Measurements from ENCODE around the gene TUBB4A. TPM values are rescaled to one million over a fixed set of nuclear protein-coding genes. Genes with fewer than 3 reads are reported as not detected.
A peak's percentile ranks its signal among the peaks of the same experiment; 100 is the strongest.

Gene TUBB4A
- polyA plus RNA-seq, 1 donor from 2014 or later = 14.6 TPM

GRCh38 chr19:6457958-6458694, 44.0 kb downstream of the TUBB4A start:
- H3K27me3 Mint-ChIP-seq = no peaks in the 10 kb centered on the region
- H3K36me3 Mint-ChIP-seq = peaks cover 16% of the 10 kb centered on the region
- H3K4me3 Mint-ChIP-seq = peak overlapping the region; percentile 85 to 97 (median 94)
- H3K9me3 Mint-ChIP-seq = peaks cover 0 to 3% (median 2%) of the 10 kb centered on the region in 3 donors
- H3K4me1 Mint-ChIP-seq = peaks cover 17 to 25% (median 19%) of the 10 kb centered on the region in 3 donors
- H3K27ac Mint-ChIP-seq = peak overlapping the region; percentile 93 to 94 (median 94)

GRCh38 chr19:6455924-6456323, 46.2 kb downstream of the TUBB4A start:
- H3K27me3 Mint-ChIP-seq = no peaks in the 10 kb centered on the region
- H3K27ac Mint-ChIP-seq = peak overlapping the region in 1 of 3 donors; percentile 39
- no peak overlapping the region for H3K4me3 Mint-ChIP-seq
- H3K9me3 Mint-ChIP-seq = peaks cover 0 to 3% (median 2%) of the 10 kb centered on the region in 3 donors
- peaks cover 18% of the 10 kb centered on the region for H3K36me3 Mint-ChIP-seq
- peaks cover 17 to 19% (median 19%) of the 10 kb centered on the region in 3 donors for H3K4me1 Mint-ChIP-seq

GRCh38 chr19:6453951-6454565, 48.1 kb downstream of the TUBB4A start:
- Mint-ChIP-seq H3K4me1 (peaks cover 6 to 14% (median 14%) of the 10 kb centered on the region in 3 donors), H3K36me3 (peaks cover 21% of the 10 kb centered on the region), H3K4me3 (peak overlapping the region in 1 of 4 donors; percentile 5), H3K9me3 (peaks cover 0 to 3% (median 2%) of the 10 kb centered on the region in 3 donors), H3K27ac (no peak overlapping the region), H3K27me3 (no peaks in the 10 kb centered on the region)

GRCh38 chr19:6452899-6453298, 49.2 kb downstream of the TUBB4A start:
- Mint-ChIP-seq H3K4me1 (peaks cover 0 to 3% (median 3%) of the 10 kb centered on the region in 3 donors), H3K27me3 (no peaks in the 10 kb centered on the region), H3K27ac (peak overlapping the region in 1 of 3 donors; percentile 28), H3K4me3 (no peak overlapping the region), H3K36me3 (peaks cover 21% of the 10 kb centered on the region), H3K9me3 (peaks cover 0 to 3% (median 2%) of the 10 kb centered on the region in 3 donors)

GRCh38 chr19:6452223-6452614, 49.9 kb downstream of the TUBB4A start:
- peaks cover 21% of the 10 kb centered on the region for H3K36me3 Mint-ChIP-seq
- H3K27ac Mint-ChIP-seq = no peak overlapping the region
- H3K4me1 Mint-ChIP-seq = no peaks in the 10 kb centered on the region
- no peak overlapping the region for H3K4me3 Mint-ChIP-seq
- no peaks in the 10 kb centered on the region for H3K27me3 Mint-ChIP-seq
- peaks cover 0 to 3% (median 2%) of the 10 kb centered on the region in 3 donors for H3K9me3 Mint-ChIP-seq

- H3K4me3 Mint-ChIP-seq = no peak overlapping the region
Measured at GRCh38 chr19:6451583-6452222, 50.4 kb downstream of the TUBB4A start.

GRCh38 chr19:6450166-6450565, 51.9 kb downstream of the TUBB4A start:
- Mint-ChIP-seq H3K9me3 (peaks cover 1 to 12% (median 2%) of the 10 kb centered on the region in 3 donors), H3K27ac (no peak overlapping the region), H3K4me1 (no peaks in the 10 kb centered on the region), H3K36me3 (peaks cover 14% of the 10 kb centered on the region), H3K27me3 (no peaks in the 10 kb centered on the region), H3K4me3 (no peak overlapping the region)

More at GRCh38 chr19:6451583-6452222, 50.4 kb downstream of the TUBB4A start:
- peaks cover 0 to 7% (median 2%) of the 10 kb centered on the region in 3 donors for H3K9me3 Mint-ChIP-seq
- H3K27ac Mint-ChIP-seq = no peak overlapping the region
- no peaks in the 10 kb centered on the region for H3K4me1 Mint-ChIP-seq
- peaks cover 21% of the 10 kb centered on the region for H3K36me3 Mint-ChIP-seq
- H3K27me3 Mint-ChIP-seq = no peaks in the 10 kb centered on the region

GRCh38 chr19:6448045-6448444, 54.1 kb downstream of the TUBB4A start:
- H3K27ac Mint-ChIP-seq = no peak overlapping the region
- no peaks in the 10 kb centered on the region for H3K27me3 Mint-ChIP-seq
- H3K36me3 Mint-ChIP-seq = peaks cover 5% of the 10 kb centered on the region
- H3K4me1 Mint-ChIP-seq = no peaks in the 10 kb centered on the region
- no peak overlapping the region for H3K4me3 Mint-ChIP-seq
- H3K9me3 Mint-ChIP-seq = peaks cover 0 to 9% (median 1%) of the 10 kb centered on the region in 3 donors

GRCh38 chr19:6446452-6446851, 55.7 kb downstream of the TUBB4A start:
- no peaks in the 10 kb centered on the region for H3K4me1 Mint-ChIP-seq
- peaks cover 3% of the 10 kb centered on the region for H3K36me3 Mint-ChIP-seq
- H3K4me3 Mint-ChIP-seq = no peak overlapping the region
- H3K27me3 Mint-ChIP-seq = no peaks in the 10 kb centered on the region
- H3K27ac Mint-ChIP-seq = peak overlapping the region in 2 of 3 donors; percentile 17 to 35
- peaks cover 0 to 9% (median 1%) of the 10 kb centered on the region in 3 donors for H3K9me3 Mint-ChIP-seq

Other genes starting within 250 kb of the TUBB4A start
- gene MLLT1, start 222.3 kb downstream of the TUBB4A start, polyA plus RNA-seq = 1.7 TPM
- not detected for gene ACER1, start 168.7 kb downstream of the TUBB4A start, polyA plus RNA-seq
- 103 TPM for gene CLPP, start 140.8 kb downstream of the TUBB4A start, polyA plus RNA-seq
- 96.4 TPM for gene ALKBH7, start 129.5 kb downstream of the TUBB4A start, polyA plus RNA-seq
- 0.65 TPM for gene PSPN, start 126.4 kb downstream of the TUBB4A start, polyA plus RNA-seq
- gene GTF2F1, start 109.1 kb downstream of the TUBB4A start, polyA plus RNA-seq = 25.4 TPM
- gene KHSRP, start 77.5 kb downstream of the TUBB4A start, polyA plus RNA-seq = 18.7 TPM
- gene SLC25A41, start 68.5 kb downstream of the TUBB4A start, polyA plus RNA-seq = not detected
- 28.2 TPM for gene SLC25A23, start 42.5 kb downstream of the TUBB4A start, polyA plus RNA-seq
- 4.2 TPM for gene CRB3, start 38.0 kb downstream of the TUBB4A start, polyA plus RNA-seq
- 80.7 TPM for gene DENND1C, start 20.5 kb downstream of the TUBB4A start, polyA plus RNA-seq
- 14.7 TPM for gene TNFSF9, start 28.7 kb upstream of the TUBB4A start, polyA plus RNA-seq
- gene CD70, start 88.8 kb upstream of the TUBB4A start, polyA plus RNA-seq = 28.4 TPM
- gene TNFSF14, start 167.9 kb upstream of the TUBB4A start, polyA plus RNA-seq = 0.25 TPM
- gene C3, start 218.3 kb upstream of the TUBB4A start, polyA plus RNA-seq = not detected
- gene GPR108, start 235.3 kb upstream of the TUBB4A start, polyA plus RNA-seq = 81.3 TPM
- 4.0 TPM for gene TRIP10, start 237.4 kb upstream of the TUBB4A start, polyA plus RNA-seq